Astrocyte (in vitro differentiated cells and primary cell): ENCODE data around the gene APOL6. TPM values are rescaled to one million over a fixed set of nuclear protein-coding genes. Genes with fewer than 3 reads are reported as not detected.

Source experiments
- DNase-seq: peaks from one replicate; pipeline ENCODE4 v3.0.0-alpha.2; 2010; ENCODE audit warnings: low read depth
- FAIRE-seq: peaks from 2 replicates; lab custom pipeline; 2011; peaks lifted over from hg19 to GRCh38; lab: Jason Lieb, UNC
- H2AFZ ChIP-seq: 2 replicates; pipeline ENCODE4 v1.6.0; 2012; ENCODE audit warnings: low read depth, low read length, inconsistent platforms
- H3K27ac ChIP-seq: 2 replicates; pipeline ENCODE4 v1.5.1; 2011; ENCODE audit warnings: low read depth, low read length, inconsistent platforms
- H3K27me3 ChIP-seq: 2 replicates; pipeline ENCODE4 v1.6.0; 2011; ENCODE audit warnings: low read length, inconsistent platforms; ENCODE audit not compliant: insufficient read depth
- H3K36me3 ChIP-seq: 2 replicates; pipeline ENCODE4 v1.5.1; 2011; ENCODE audit warnings: low read length, inconsistent platforms; ENCODE audit not compliant: insufficient read depth
- H3K4me1 ChIP-seq: 2 replicates; pipeline ENCODE4 v1.5.1; 2011; ENCODE audit warnings: low read length, inconsistent platforms; ENCODE audit not compliant: insufficient read depth
- H3K4me2 ChIP-seq: 2 replicates; pipeline ENCODE4 v1.6.0; 2012; ENCODE audit warnings: low read length, inconsistent platforms
- H3K4me3 ChIP-seq: 2 replicates; pipeline ENCODE4 v1.5.1; 2011; ENCODE audit warnings: low read depth, mild to moderate bottlenecking, low read length, inconsistent platforms; ENCODE audit not compliant: insufficient read depth
- H3K79me2 ChIP-seq: 2 replicates; pipeline ENCODE4 v1.6.0; 2012; ENCODE audit warnings: mild to moderate bottlenecking, low read length, inconsistent platforms; ENCODE audit not compliant: insufficient read depth
- H3K9ac ChIP-seq: 2 replicates; pipeline ENCODE4 v1.6.0; 2012; ENCODE audit warnings: mild to moderate bottlenecking, low read length, inconsistent platforms
- H3K9me3 ChIP-seq: 2 replicates; pipeline ENCODE4 v1.5.1; 2012; ENCODE audit warnings: low read depth, mild to moderate bottlenecking, low read length, inconsistent platforms; ENCODE audit not compliant: insufficient read depth
- H4K20me1 ChIP-seq: 2 replicates; pipeline ENCODE4 v1.6.0; 2012; ENCODE audit warnings: low read length, inconsistent platforms; ENCODE audit not compliant: insufficient read depth
- H3K27ac Mint-ChIP-seq: one replicate; pipeline ENCODE4 v1.8.0; 2021; ENCODE audit warnings: mild to moderate bottlenecking, mixed read lengths; ENCODE audit not compliant: unreplicated experiment
- H3K27me3 Mint-ChIP-seq: one replicate; pipeline ENCODE4 v1.8.0; 2021; ENCODE audit warnings: low read depth, mixed read lengths; ENCODE audit not compliant: unreplicated experiment
- H3K36me3 Mint-ChIP-seq: one replicate; pipeline ENCODE4 v1.8.0; 2021; ENCODE audit warnings: low read depth, mixed read lengths; ENCODE audit not compliant: unreplicated experiment
- H3K4me1 Mint-ChIP-seq: one replicate; pipeline ENCODE4 v1.8.0; 2021; ENCODE audit warnings: low read depth, mixed read lengths; ENCODE audit not compliant: unreplicated experiment
- H3K4me3 Mint-ChIP-seq: one replicate; pipeline ENCODE4 v1.8.0; 2021; ENCODE audit warnings: mild to moderate bottlenecking, moderate library complexity, mixed read lengths; ENCODE audit not compliant: unreplicated experiment
- H3K9me3 Mint-ChIP-seq: one replicate; pipeline ENCODE4 v1.8.0; 2021; ENCODE audit warnings: mild to moderate bottlenecking, mixed read lengths; ENCODE audit not compliant: unreplicated experiment
- EZH2 ChIP-seq: IDR thresholded peaks from 2 replicates; pipeline ENCODE4 v1.6.1; 2012; ENCODE audit warnings: mild to moderate bottlenecking, low read length, inconsistent platforms; ENCODE audit not compliant: insufficient read depth
- total RNA-seq: library from RNA; stranded (reverse); gene quantifications from 2 replicates; pipeline ENCODE4 v1.2.1, GENCODE V29; 2021
- TF ChIP-seq, protein P1 (sequence below): IDR thresholded peaks from 2 replicates; pipeline ENCODE4 v1.5.1; 2011; ENCODE audit warnings: low read depth, mild to moderate bottlenecking, inconsistent platforms, low read length, moderate library complexity; ENCODE audit not compliant: insufficient read depth

The APOL6 gene
- total RNA-seq, 1 donor from 2014 or later, result 5.9 TPM

GRCh38 chr22:35609761-35610160, 38.5 kb upstream of the APOL6 start:
- Histone ChIP-seq H3K27me3 (peaks cover 15% of the 10 kb centered on the region), H3K4me2 (no peak overlapping the region), H4K20me1 (no peaks in the 10 kb centered on the region), H2AFZ (no peak overlapping the region), H3K4me3 (no peak overlapping the region), H3K4me1 (peaks cover 6% of the 10 kb centered on the region), H3K9ac (no peak overlapping the region), H3K36me3 (no peaks in the 10 kb centered on the region), H3K27ac (no peak overlapping the region), H3K9me3 (no peaks in the 10 kb centered on the region), H3K79me2 (no peaks in the 10 kb centered on the region)
- Mint-ChIP-seq H3K4me1 (peaks cover 6% of the 10 kb centered on the region), H3K4me3 (no peak overlapping the region), H3K36me3 (no peaks in the 10 kb centered on the region), H3K27ac (no peak overlapping the region), H3K27me3 (peaks cover 57% of the 10 kb centered on the region), H3K9me3 (peaks cover 3% of the 10 kb centered on the region)
- no peak for TF ChIP-seq EZH2
- TF ChIP-seq, protein P1, sequence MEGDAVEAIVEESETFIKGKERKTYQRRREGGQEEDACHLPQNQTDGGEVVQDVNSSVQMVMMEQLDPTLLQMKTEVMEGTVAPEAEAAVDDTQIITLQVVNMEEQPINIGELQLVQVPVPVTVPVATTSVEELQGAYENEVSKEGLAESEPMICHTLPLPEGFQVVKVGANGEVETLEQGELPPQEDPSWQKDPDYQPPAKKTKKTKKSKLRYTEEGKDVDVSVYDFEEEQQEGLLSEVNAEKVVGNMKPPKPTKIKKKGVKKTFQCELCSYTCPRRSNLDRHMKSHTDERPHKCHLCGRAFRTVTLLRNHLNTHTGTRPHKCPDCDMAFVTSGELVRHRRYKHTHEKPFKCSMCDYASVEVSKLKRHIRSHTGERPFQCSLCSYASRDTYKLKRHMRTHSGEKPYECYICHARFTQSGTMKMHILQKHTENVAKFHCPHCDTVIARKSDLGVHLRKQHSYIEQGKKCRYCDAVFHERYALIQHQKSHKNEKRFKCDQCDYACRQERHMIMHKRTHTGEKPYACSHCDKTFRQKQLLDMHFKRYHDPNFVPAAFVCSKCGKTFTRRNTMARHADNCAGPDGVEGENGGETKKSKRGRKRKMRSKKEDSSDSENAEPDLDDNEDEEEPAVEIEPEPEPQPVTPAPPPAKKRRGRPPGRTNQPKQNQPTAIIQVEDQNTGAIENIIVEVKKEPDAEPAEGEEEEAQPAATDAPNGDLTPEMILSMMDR, result no peak
- FAIRE-seq (no peak), DNase-seq (no peak)

DNA sequence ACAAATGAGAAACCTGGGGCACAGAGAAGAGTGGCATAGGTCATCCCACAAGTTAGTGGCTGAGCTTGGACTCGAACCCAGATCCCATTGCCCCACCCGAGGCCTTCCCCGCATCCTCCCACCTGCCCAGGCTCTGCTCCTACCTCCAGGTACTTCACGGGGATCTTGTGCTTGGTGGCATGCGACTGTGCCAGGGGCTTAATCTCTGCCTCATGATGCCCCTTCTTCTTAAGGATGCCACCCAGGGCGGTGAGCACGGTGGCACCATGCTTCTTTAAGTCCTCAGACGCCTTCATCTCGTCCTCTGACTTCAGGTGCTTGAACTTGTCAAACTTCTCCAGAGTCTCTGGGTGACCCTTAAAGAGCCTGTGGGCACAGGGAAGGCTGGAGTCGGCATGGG, 37.5 kb upstream of the APOL6 start:
- DNase-seq, result no peak
- Histone ChIP-seq H3K36me3 (no peaks in the 10 kb centered on the region), H3K4me3 (no peak overlapping the region), H4K20me1 (no peaks in the 10 kb centered on the region), H3K27ac (no peak overlapping the region), H3K27me3 (peaks cover 15% of the 10 kb centered on the region), H3K79me2 (no peaks in the 10 kb centered on the region), H2AFZ (no peak overlapping the region), H3K9me3 (no peaks in the 10 kb centered on the region), H3K4me1 (no peaks in the 10 kb centered on the region), H3K9ac (no peak overlapping the region), H3K4me2 (no peak overlapping the region)
- peaks cover 3% of the 10 kb centered on the region for H3K9me3 Mint-ChIP-seq
- FAIRE-seq, result no peak
- peaks cover 63% of the 10 kb centered on the region for H3K27me3 Mint-ChIP-seq
- H3K4me3 Mint-ChIP-seq, result no peak overlapping the region
- TF ChIP-seq EZH2, result no peak
- TF ChIP-seq, protein P1, result no peak
- H3K27ac Mint-ChIP-seq, result no peak overlapping the region
- no peaks in the 10 kb centered on the region for H3K4me1 Mint-ChIP-seq
- no peaks in the 10 kb centered on the region for H3K36me3 Mint-ChIP-seq

DNA sequence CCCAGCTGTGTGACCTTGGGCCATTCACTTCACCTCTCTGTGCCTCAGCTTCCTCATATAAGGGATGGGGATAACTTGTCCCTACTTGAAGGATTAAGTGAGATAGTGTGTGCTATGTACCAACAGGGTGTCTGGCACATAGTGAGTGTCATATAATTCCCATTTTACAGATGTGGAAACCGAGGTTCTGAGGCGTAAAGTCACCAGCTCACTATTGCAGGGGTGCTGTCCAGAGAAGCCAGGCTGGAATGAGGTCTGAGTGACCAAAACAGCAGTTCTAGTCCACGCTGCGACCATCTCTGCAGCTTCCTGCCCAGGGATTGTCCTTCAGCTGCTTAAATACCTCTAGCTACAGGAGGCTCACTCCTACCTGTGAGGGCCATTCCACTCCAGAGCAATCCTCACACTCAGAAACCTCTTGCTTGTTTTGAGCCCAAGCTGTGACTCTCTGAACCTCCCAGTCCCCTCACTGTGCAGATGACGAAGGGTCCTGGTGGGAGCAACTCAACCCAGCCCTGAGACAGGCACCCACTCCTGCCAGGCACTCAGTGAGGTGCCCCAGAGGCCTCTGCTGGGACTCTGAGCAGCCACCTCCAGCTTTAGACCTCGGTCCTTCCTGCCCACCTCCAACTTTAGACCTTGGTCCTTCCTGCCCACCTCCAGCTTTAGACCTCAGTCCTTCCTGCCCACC, 36.9 kb upstream of the APOL6 start:
- no peak for DNase-seq
- no peak overlapping the region for H3K4me3 Mint-ChIP-seq
- no peak overlapping the region for H3K27ac ChIP-seq

More for the DNA sequence above, 36.9 kb upstream of the APOL6 start:
- FAIRE-seq, result no peak
- Mint-ChIP-seq H3K27me3 (peaks cover 62% of the 10 kb centered on the region), H3K27ac (no peak overlapping the region), H3K36me3 (no peaks in the 10 kb centered on the region), H3K9me3 (peaks cover 3% of the 10 kb centered on the region), H3K4me1 (no peaks in the 10 kb centered on the region)
- TF ChIP-seq, protein P1, result no peak
- TF ChIP-seq EZH2, result no peak
- Histone ChIP-seq H3K27me3 (peaks cover 15% of the 10 kb centered on the region), H3K36me3 (no peaks in the 10 kb centered on the region), H3K4me3 (no peak overlapping the region), H3K4me2 (no peak overlapping the region), H3K9ac (no peak overlapping the region), H4K20me1 (no peaks in the 10 kb centered on the region), H3K4me1 (no peaks in the 10 kb centered on the region), H3K79me2 (no peaks in the 10 kb centered on the region), H3K9me3 (no peaks in the 10 kb centered on the region), H2AFZ (no peak overlapping the region)
